ENCODE results near the gene TCEA2. TPM values are rescaled to one million over a fixed set of nuclear protein-coding genes. Genes with fewer than 3 reads are reported as not detected.

The TCEA2 gene
- total and polyA plus RNA-seq, 9 of the 15 experiments (the other 6 are each of a cell fraction or from before 2014, with no cell fraction given): 1.4 to 28.7 (median 5.4) TPM

GRCh38 chr20:64119681-64120341 lies 56.8 kb downstream of the TCEA2 start (continued):
- TF ChIP-seq MAX (CRISPR knock-in tag; IDR thresholded peaks at IDR 0.05) (peak; percentile 51; the same call in 1 of the 2 replicates), MYC (IDR thresholded peaks at IDR 0.05; ENCODE audit: low read depth, low read length) (peak; percentile 19; the same call in 1 of the 2 replicates), MYC (CRISPR knock-in tag; IDR thresholded peaks at IDR 0.05; ENCODE audit: borderline replicate concordance, low read depth) (no peak), NR3C1 (CRISPR knock-in tag; IDR thresholded peaks at IDR 0.05) (no peak), ZNF175 (CRISPR knock-in tag; IDR thresholded peaks at IDR 0.05; ENCODE audit: low read depth) (no peak), PML (IDR thresholded peaks at IDR 0.05; ENCODE audit: low read length) (no peak), ZNF263 (CRISPR knock-in tag; IDR thresholded peaks at IDR 0.05; ENCODE audit: borderline replicate concordance) (peak; percentile 66), KAT2B (IDR thresholded peaks at IDR 0.05; ENCODE audit: low read depth, low read length) (no peak), ILF3 (IDR thresholded peaks at IDR 0.05; ENCODE audit: borderline replicate concordance) (no peak), NEUROD1 (IDR thresholded peaks at IDR 0.05; ENCODE audit: borderline replicate concordance, low read depth, low read length, partially characterized antibody) (no peak), ADNP (tag; IDR thresholded peaks at IDR 0.05) (no peak), ZNF436 (CRISPR knock-in tag; IDR thresholded peaks at IDR 0.05) (no peak), HDAC8 (tag; IDR thresholded peaks at IDR 0.05) (no peak), CBX1 (IDR thresholded peaks at IDR 0.05; ENCODE audit: low read depth) (peak; percentile 64; the same call in 1 of the 2 replicates)
- TF ChIP-seq, protein P1, sequence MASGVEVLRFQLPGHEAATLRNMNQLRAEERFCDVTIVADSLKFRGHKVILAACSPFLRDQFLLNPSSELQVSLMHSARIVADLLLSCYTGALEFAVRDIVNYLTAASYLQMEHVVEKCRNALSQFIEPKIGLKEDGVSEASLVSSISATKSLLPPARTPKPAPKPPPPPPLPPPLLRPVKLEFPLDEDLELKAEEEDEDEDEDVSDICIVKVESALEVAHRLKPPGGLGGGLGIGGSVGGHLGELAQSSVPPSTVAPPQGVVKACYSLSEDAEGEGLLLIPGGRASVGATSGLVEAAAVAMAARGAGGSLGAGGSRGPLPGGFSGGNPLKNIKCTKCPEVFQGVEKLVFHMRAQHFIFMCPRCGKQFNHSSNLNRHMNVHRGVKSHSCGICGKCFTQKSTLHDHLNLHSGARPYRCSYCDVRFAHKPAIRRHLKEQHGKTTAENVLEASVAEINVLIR (CRISPR knock-in tag; IDR thresholded peaks at IDR 0.05): no peak
- TF ChIP-seq, protein P2, sequence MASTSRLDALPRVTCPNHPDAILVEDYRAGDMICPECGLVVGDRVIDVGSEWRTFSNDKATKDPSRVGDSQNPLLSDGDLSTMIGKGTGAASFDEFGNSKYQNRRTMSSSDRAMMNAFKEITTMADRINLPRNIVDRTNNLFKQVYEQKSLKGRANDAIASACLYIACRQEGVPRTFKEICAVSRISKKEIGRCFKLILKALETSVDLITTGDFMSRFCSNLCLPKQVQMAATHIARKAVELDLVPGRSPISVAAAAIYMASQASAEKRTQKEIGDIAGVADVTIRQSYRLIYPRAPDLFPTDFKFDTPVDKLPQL (IDR thresholded peaks at IDR 0.05; ENCODE audit: extremely low read depth, insufficient read length): no peak
